ENCODE measurements around the gene CAMK2B. TPM values are rescaled to one million over a fixed set of nuclear protein-coding genes. Genes with fewer than 3 reads are reported as not detected.

The CAMK2B gene
- total RNA-seq, 1 donor from 2014 or later: not detected

GRCh38 chr7:44240983-44241510, 84.3 kb downstream of the CAMK2B start:
- Histone ChIP-seq H3K4me3 (ENCODE audit: low read depth, low read length) (peak overlapping the region; percentile 21), H3K27me3 (ENCODE audit: control insufficient read depth, insufficient read depth, low read length) (no peaks in the 10 kb centered on the region), H3K36me3 (ENCODE audit: control insufficient read depth, insufficient read depth, low read length) (no peaks in the 10 kb centered on the region)
- TF ChIP-seq CTCF (IDR thresholded peaks at IDR 0.05; ENCODE audit: insufficient read depth, low read length, severe bottlenecking): peak; percentile 90
- FAIRE-seq (no peak), DNase-seq (ENCODE audit: low read depth) (peak; percentile 72)

- H3K36me3 ChIP-seq (ENCODE audit: control insufficient read depth, insufficient read depth, low read length): no peaks in the 10 kb centered on the region
- no peak for TF ChIP-seq CTCF (IDR thresholded peaks at IDR 0.05; ENCODE audit: insufficient read depth, low read length, severe bottlenecking)
- no peak overlapping the region for H3K4me3 ChIP-seq (ENCODE audit: low read depth, low read length)
- H3K27me3 ChIP-seq (ENCODE audit: control insufficient read depth, insufficient read depth, low read length): no peaks in the 10 kb centered on the region
- no peak for FAIRE-seq
- DNase-seq (ENCODE audit: low read depth): no peak
Observed at GRCh38 chr7:44240376-44240775, 85.0 kb downstream of the CAMK2B start.

GRCh38 chr7:44239361-44239760, 86.0 kb downstream of the CAMK2B start:
- no peaks in the 10 kb centered on the region for H3K27me3 ChIP-seq (ENCODE audit: control insufficient read depth, insufficient read depth, low read length)
- FAIRE-seq (no peak), DNase-seq (ENCODE audit: low read depth) (no peak)
- no peak for TF ChIP-seq CTCF (IDR thresholded peaks at IDR 0.05; ENCODE audit: insufficient read depth, low read length, severe bottlenecking)
- H3K36me3 ChIP-seq (ENCODE audit: control insufficient read depth, insufficient read depth, low read length): no peaks in the 10 kb centered on the region
- H3K4me3 ChIP-seq (ENCODE audit: low read depth, low read length): no peak overlapping the region

- FAIRE-seq: no peak
- Histone ChIP-seq H3K4me3 (ENCODE audit: low read depth, low read length) (no peak overlapping the region), H3K27me3 (ENCODE audit: control insufficient read depth, insufficient read depth, low read length) (no peaks in the 10 kb centered on the region), H3K36me3 (ENCODE audit: control insufficient read depth, insufficient read depth, low read length) (no peaks in the 10 kb centered on the region)
- TF ChIP-seq CTCF (IDR thresholded peaks at IDR 0.05; ENCODE audit: insufficient read depth, low read length, severe bottlenecking): no peak
- DNase-seq (ENCODE audit: low read depth): no peak
Observed at GRCh38 chr7:44238116-44238695, 87.2 kb downstream of the CAMK2B start.

- no peaks in the 10 kb centered on the region for H3K27me3 ChIP-seq (ENCODE audit: control insufficient read depth, insufficient read depth, low read length)
- FAIRE-seq (no peak), DNase-seq (ENCODE audit: low read depth) (no peak)
- H3K4me3 ChIP-seq (ENCODE audit: low read depth, low read length): no peak overlapping the region
- no peak for TF ChIP-seq CTCF (IDR thresholded peaks at IDR 0.05; ENCODE audit: insufficient read depth, low read length, severe bottlenecking)
- no peaks in the 10 kb centered on the region for H3K36me3 ChIP-seq (ENCODE audit: control insufficient read depth, insufficient read depth, low read length)
Observed at GRCh38 chr7:44237696-44238095, 87.7 kb downstream of the CAMK2B start.

GRCh38 chr7:44236333-44236728, 89.1 kb downstream of the CAMK2B start:
- no peak for TF ChIP-seq CTCF (IDR thresholded peaks at IDR 0.05; ENCODE audit: insufficient read depth, low read length, severe bottlenecking)
- DNase-seq (ENCODE audit: low read depth) (no peak), FAIRE-seq (no peak)
- no peaks in the 10 kb centered on the region for H3K36me3 ChIP-seq (ENCODE audit: control insufficient read depth, insufficient read depth, low read length)
- no peaks in the 10 kb centered on the region for H3K27me3 ChIP-seq (ENCODE audit: control insufficient read depth, insufficient read depth, low read length)
- no peak overlapping the region for H3K4me3 ChIP-seq (ENCODE audit: low read depth, low read length)
